Common myeloid progenitor, CD34-positive (primary cell): ENCODE measurements around the gene SLC4A4.

Experiments
- CTCF ChIA-PET: fragments of 350-600 bp; sonication (Branson Sonifier 250); formaldehyde crosslinking; loops from one replicate; lab custom pipeline; 2021; ENCODE audit warnings: antibody characterized with exemption; lab: Charles Lee
- POLR2A ChIA-PET: fragments of 350-600 bp; sonication (Branson Sonifier 250); formaldehyde crosslinking; loops from one replicate; lab custom pipeline; 2021; ENCODE audit warnings: antibody characterized with exemption; lab: Charles Lee
- DNase-seq, 3 donors: peaks; one replicate each; pipeline versions ENCODE4 v3.0.0 to v3.0.0-alpha.2; 2013
- H3K27ac ChIP-seq, 2 experiments: 1 replicate in 1 of 2; 2 replicates in 1 of 2; pipeline ENCODE4 v1.7.0; 2013; ENCODE audit warnings: inconsistent platforms in 2 of 2, low read length in 2 of 2, mild to moderate bottlenecking in 2 of 2, low read depth in 1 of 2, moderate library complexity in 1 of 2; ENCODE audit not compliant: severe bottlenecking in 2 of 2, insufficient read depth in 1 of 2, poor library complexity in 1 of 2
- H3K27me3 ChIP-seq, 5 experiments: replicated peaks in 2 of 5; 1 replicate in 3 of 5; 2 replicates in 2 of 5; pipeline versions ENCODE4 v1.6.1 to v1.7.0; 2013; ENCODE audit warnings: low read length in 4 of 5, mild to moderate bottlenecking in 2 of 5, moderate library complexity in 2 of 5, inconsistent platforms in 1 of 5; ENCODE audit not compliant: insufficient read depth in 5 of 5, control insufficient read depth in 4 of 5
- H3K36me3 ChIP-seq, 4 experiments: 1 replicate in 2 of 4; 2 replicates in 2 of 4; pipeline versions ENCODE4 v1.6.1 to v1.7.0; 2013; ENCODE audit warnings: low read length in 3 of 4, control low read depth in 1 of 4, mild to moderate bottlenecking in 1 of 4; ENCODE audit not compliant: control insufficient read depth in 4 of 4, insufficient read depth in 4 of 4
- H3K4me1 ChIP-seq, 4 experiments: 1 replicate in 3 of 4; 2 replicates in 1 of 4; pipeline versions ENCODE4 v1.6.1 to v1.7.1; 2013; ENCODE audit warnings: low read length in 3 of 4, mild to moderate bottlenecking in 3 of 4, control low read depth in 1 of 4, inconsistent platforms in 1 of 4, moderate library complexity in 1 of 4; ENCODE audit not compliant: control insufficient read depth in 4 of 4, insufficient read depth in 4 of 4; ENCODE audit errors: control extremely low read depth in 1 of 4
- H3K4me3 ChIP-seq, 7 experiments: 1 replicate in 4 of 7; 2 replicates in 3 of 7; pipeline versions ENCODE4 v1.5.1 to v1.7.0; 2013; ENCODE audit warnings: mild to moderate bottlenecking in 7 of 7, low read length in 6 of 7, moderate library complexity in 6 of 7, inconsistent platforms in 2 of 7, low read depth in 2 of 7, control low read depth in 1 of 7; ENCODE audit not compliant: insufficient read depth in 4 of 7, control insufficient read depth in 1 of 7; ENCODE audit errors: extremely low read depth in 1 of 7
- H3K9me3 ChIP-seq, 5 experiments: 1 replicate in 4 of 5; 2 replicates in 1 of 5; pipeline versions ENCODE4 v1.6.1 to v1.7.1; 2013; ENCODE audit warnings: low read length in 4 of 5, mild to moderate bottlenecking in 2 of 5, inconsistent platforms in 1 of 5, low read depth in 1 of 5, moderate library complexity in 1 of 5; ENCODE audit not compliant: control insufficient read depth in 4 of 5, insufficient read depth in 2 of 5; ENCODE audit errors: control extremely low read depth in 1 of 5
- WGBS: methylation state at CpG from one replicate; pipeline ENCODE4 v1.1.5; 2013; ENCODE audit not compliant: insufficient coverage; 5-methylcytosine and 5-hydroxymethylcytosine counted together

SLC4A4 gene

DNA sequence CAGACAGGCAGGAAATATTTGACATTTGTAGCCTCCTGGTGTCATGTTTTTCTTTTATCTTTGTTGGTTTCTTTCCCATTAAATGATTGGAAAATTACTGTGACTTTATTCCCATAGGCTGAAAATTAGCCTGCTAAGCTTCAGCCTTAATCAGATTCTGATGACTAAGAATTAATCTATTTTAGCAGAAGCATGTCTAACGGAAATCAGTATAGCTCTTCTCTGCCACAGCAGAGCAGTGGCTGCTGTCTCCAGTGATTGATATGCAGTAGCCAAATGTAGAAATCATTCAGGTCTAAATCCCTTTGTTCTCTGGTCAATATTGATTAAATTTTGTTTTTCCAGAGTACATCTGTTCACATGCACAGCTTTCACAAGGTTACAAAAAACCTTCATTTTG, 245.8 kb downstream of the SLC4A4 start:
- ChIA-PET CTCF (no interaction called here), POLR2A (no interaction called here)

DNA sequence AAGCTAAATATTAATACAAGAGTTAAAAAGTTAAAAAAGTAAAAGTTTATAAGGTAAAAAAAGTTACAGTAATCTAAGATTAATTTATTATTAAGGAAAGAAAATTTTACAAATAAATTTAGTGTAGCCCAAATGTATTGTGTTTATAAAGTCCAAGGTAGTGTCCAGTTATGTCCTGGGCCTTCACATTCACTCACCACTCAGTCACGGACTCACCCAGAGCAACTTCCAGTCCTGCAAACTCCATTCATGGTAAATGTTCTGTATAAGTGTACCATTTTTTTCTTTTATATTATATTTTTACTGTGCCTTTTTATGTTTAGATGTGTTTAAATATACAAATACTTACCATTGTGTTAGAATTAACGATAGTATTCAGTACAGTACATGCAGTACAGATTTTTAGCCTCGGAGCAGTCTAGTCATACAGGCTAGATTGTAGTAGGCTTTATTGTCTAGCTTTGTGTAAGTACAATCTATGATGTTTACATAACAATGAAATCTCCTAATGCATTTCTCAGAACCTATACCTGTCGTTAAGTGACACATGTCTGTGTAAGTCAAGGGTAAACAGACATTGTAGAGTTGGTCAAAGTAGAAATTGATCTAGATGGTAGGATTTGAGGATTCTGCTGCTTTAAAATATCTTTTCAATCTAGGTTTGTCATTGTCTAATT, 247.4 kb downstream of the SLC4A4 start:
- H3K4me1 ChIP-seq: peaks cover 0 to 3% (median 0%) of the 10 kb centered on the region in 4 experiments
- ChIA-PET POLR2A (no interaction called here), CTCF (no interaction called here)
- no peak overlapping the region for H3K4me3 ChIP-seq
- H3K36me3 ChIP-seq: no peaks in the 10 kb centered on the region
- peaks cover 0 to 7% (median 3%) of the 10 kb centered on the region in 5 experiments for H3K9me3 ChIP-seq
- no CpG with 5 or more reads among the region's 4 CpGs for WGBS
- no peaks in the 10 kb centered on the region for H3K27me3 ChIP-seq
- H3K27ac ChIP-seq: no peak overlapping the region
- no peak for DNase-seq

More for the DNA sequence above, 245.8 kb downstream of the SLC4A4 start:
- no peak for DNase-seq
- WGBS: 100% methylated on average over 1 of the region's 1 CpG
- H3K27me3 ChIP-seq: no peaks in the 10 kb centered on the region
- no peak overlapping the region for H3K4me3 ChIP-seq
- H3K27ac ChIP-seq: no peak overlapping the region
- no peaks in the 10 kb centered on the region for H3K36me3 ChIP-seq
- peaks cover 0 to 7% (median 2%) of the 10 kb centered on the region in 5 experiments for H3K9me3 ChIP-seq
- peaks cover 0 to 3% (median 0%) of the 10 kb centered on the region in 4 experiments for H3K4me1 ChIP-seq

DNA sequence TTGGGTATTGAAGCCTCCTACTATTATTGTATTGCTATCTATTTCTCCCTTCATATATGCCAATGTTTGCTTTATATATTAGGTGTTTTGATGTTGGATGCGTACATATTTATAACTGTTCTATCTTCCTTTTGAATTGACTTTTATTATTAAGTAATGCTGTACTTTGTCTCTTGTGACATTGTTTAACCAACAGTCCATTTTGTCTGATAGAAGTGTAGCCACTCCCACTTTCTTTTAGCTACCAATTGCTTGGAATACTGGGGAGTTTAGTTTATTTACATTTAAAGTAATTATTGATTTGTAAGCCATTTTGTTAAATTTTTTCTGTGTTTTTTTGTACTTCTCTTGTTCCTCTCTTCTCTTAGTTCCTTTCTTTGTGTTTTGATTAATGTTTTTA, 249.2 kb downstream of the SLC4A4 start:
- Histone ChIP-seq H3K27me3 (no peaks in the 10 kb centered on the region), H3K9me3 (peaks cover 0 to 3% (median 0%) of the 10 kb centered on the region in 5 experiments), H3K4me3 (no peak overlapping the region), H3K27ac (no peak overlapping the region), H3K4me1 (peaks cover 0 to 3% (median 0%) of the 10 kb centered on the region in 4 experiments), H3K36me3 (no peaks in the 10 kb centered on the region)
- WGBS: no CpG with 5 or more reads among the region's 1 CpG
- ChIA-PET POLR2A (no interaction called here), CTCF (no interaction called here)
- DNase-seq: no peak

DNA sequence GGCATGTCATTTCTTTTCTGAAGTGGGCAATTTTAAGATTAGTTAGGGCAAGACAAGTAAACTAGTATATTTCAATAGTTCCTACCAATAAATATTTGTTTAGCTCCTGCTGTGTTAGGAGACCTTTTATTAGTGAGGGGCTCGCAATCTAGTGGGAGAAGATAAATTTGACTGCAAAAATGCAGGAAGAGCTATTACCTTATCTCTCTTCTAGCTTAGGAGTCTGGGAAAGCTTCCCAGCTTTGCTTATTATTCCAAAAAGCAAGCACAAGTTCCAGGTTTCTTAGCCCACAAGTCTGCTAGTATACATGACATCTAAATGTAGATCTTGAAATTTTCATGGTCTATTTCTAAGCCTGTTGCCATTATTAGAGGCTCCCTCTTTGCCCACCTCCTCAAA, 254.0 kb downstream of the SLC4A4 start:
- no CpG with 5 or more reads among the region's 1 CpG for WGBS
- Histone ChIP-seq H3K9me3 (peaks cover 0 to 3% (median 0%) of the 10 kb centered on the region in 5 experiments), H3K27ac (no peak overlapping the region), H3K36me3 (no peaks in the 10 kb centered on the region), H3K4me3 (no peak overlapping the region), H3K27me3 (peaks cover 0 to 2% (median 0%) of the 10 kb centered on the region in 5 experiments), H3K4me1 (peaks cover 0 to 3% (median 0%) of the 10 kb centered on the region in 4 experiments)
- POLR2A ChIA-PET: no interaction called here
- DNase-seq: no peak
- CTCF ChIA-PET: interaction anchor here (0.6 kb wide), 1 partner anchor 1419 kb away, joined by 3 read pairs; no protein-coding TSS in a partner anchor

DNA sequence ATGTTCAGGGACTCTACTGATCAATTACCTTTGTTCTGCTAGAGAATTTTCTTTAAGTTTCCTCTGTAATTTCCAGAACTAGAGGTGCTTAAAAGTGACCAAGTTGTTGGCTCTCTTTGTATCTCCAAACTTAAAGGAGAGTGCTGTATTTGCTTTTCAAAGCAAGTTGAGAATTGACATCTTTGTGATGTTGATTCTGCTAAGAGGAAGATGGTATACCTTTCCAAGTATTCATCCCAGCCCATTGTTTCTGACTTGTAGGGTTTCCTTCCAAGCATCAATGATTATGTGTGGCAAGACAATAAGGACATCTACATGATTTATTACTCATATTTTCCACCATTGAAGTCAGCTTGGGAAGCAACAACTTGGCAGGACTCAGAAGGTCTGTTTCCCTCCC, 254.5 kb downstream of the SLC4A4 start:
- Histone ChIP-seq H3K4me3 (no peak overlapping the region), H3K36me3 (no peaks in the 10 kb centered on the region), H3K9me3 (peaks cover 0 to 3% (median 0%) of the 10 kb centered on the region in 5 experiments), H3K4me1 (peaks cover 0 to 3% (median 0%) of the 10 kb centered on the region in 4 experiments), H3K27ac (no peak overlapping the region), H3K27me3 (peaks cover 0 to 2% (median 0%) of the 10 kb centered on the region in 5 experiments)
- no peak for DNase-seq
- POLR2A ChIA-PET: no interaction called here
- CTCF ChIA-PET: no interaction called here

GRCh38 chr4:71595576-71596108, 256.8 kb downstream of the SLC4A4 start:
- POLR2A ChIA-PET: no interaction called here
- H3K36me3 ChIP-seq: no peaks in the 10 kb centered on the region
- no peaks in the 10 kb centered on the region for H3K4me1 ChIP-seq
- H3K4me3 ChIP-seq: no peak overlapping the region
- CTCF ChIA-PET: no interaction called here
- WGBS: 83% methylated on average over 1 of the region's 2 CpGs
- no peak overlapping the region for H3K27ac ChIP-seq
- no peaks in the 10 kb centered on the region for H3K9me3 ChIP-seq
- H3K27me3 ChIP-seq: peaks cover 0 to 2% (median 0%) of the 10 kb centered on the region in 5 experiments
- DNase-seq: no peak

- POLR2A ChIA-PET: no interaction called here
Measured at GRCh38 chr4:71599578-71599977, 260.8 kb downstream of the SLC4A4 start.

More at GRCh38 chr4:71599578-71599977, 260.8 kb downstream of the SLC4A4 start:
- no peaks in the 10 kb centered on the region for H3K9me3 ChIP-seq
- no peaks in the 10 kb centered on the region for H3K36me3 ChIP-seq
- no peak for DNase-seq
- WGBS: 100% methylated on average over 1 of the region's 3 CpGs
- H3K4me3 ChIP-seq: no peak overlapping the region
- no peaks in the 10 kb centered on the region for H3K27me3 ChIP-seq
- H3K27ac ChIP-seq: no peak overlapping the region
- CTCF ChIA-PET: interaction anchor here (0.6 kb wide), 1 partner anchor 510 kb away, joined by 3 read pairs; no protein-coding TSS in a partner anchor
- no peaks in the 10 kb centered on the region for H3K4me1 ChIP-seq
